Body of pancreas (tissue), 4 donors: ENCODE results near the gene PSMB2. TPM values are rescaled to one million over a fixed set of nuclear protein-coding genes. Genes with fewer than 3 reads are reported as not detected.

Experiments used
- ATAC-seq: fragments of 150-250 bp; one replicate; pipeline ENCODE4 v1.9.1; 2016
- DNase-seq, 4 donors: peaks; one replicate each; pipeline ENCODE4 v3.0.0-alpha.2; 2019
- H3K27ac ChIP-seq, 4 donors: fragments of 200-600 bp; sonication (generic); 1 replicate in 3 of 4; 2 replicates in 1 of 4; pipeline versions ENCODE4 v1.5.1 to v1.6.1; 2016 to 2019; ENCODE audit warnings: mild to moderate bottlenecking in 1 of 4, mixed read lengths in 1 of 4, moderate library complexity in 1 of 4
- H3K27me3 ChIP-seq, 2 donors: fragments of 200-600 bp; sonication (generic); one replicate each; pipeline ENCODE4 v1.6.0; 2016; ENCODE audit warnings: mild to moderate bottlenecking in 1 of 2
- H3K36me3 ChIP-seq, 2 donors: fragments of 200-600 bp; sonication (generic); replicated peaks in 1 of 2; 2 replicates each; pipeline ENCODE4 v1.5.1; 2016; ENCODE audit warnings: low read depth in 2 of 2; ENCODE audit not compliant: insufficient read depth in 1 of 2
- H3K4me1 ChIP-seq: fragments of 200-600 bp; sonication (generic); one replicate; pipeline ENCODE4 v1.6.0; 2016
- H3K4me3 ChIP-seq, 2 donors: fragments of 200-600 bp; sonication (generic); 1 replicate in 1 of 2; 2 replicates in 1 of 2; pipeline ENCODE4 v1.5.1; 2016 to 2019
- H3K9me3 ChIP-seq, 3 donors: fragments of 200-600 bp; sonication (generic); 1 replicate in 2 of 3; 2 replicates in 1 of 3; pipeline ENCODE4 v1.5.1; 2016
- CTCF ChIP-seq, 7 experiments: fragments of 450-650 bp in 4 of 7; fragments of 200-600 bp in 3 of 7; sonication (generic) in 3 of 7; IDR thresholded peaks; one replicate each; pipeline ENCODE4 v1.5.1; 2016 to 2019; ENCODE audit warnings: antibody characterized with exemption in 7 of 7
- POLR2A ChIP-seq, 3 donors: fragments of 450-650 bp; IDR thresholded peaks; one replicate each; pipeline ENCODE4 v1.6.1; 2016; ENCODE audit warnings: antibody characterized with exemption in 3 of 3, mild to moderate bottlenecking in 2 of 3
- WGBS, 2 donors: methylation state at CpG; one replicate each; pipeline ENCODE4 v1.1.5; 2017; 5-methylcytosine and 5-hydroxymethylcytosine counted together
- intact Hi-C: fragments of 100-400 bp; cut with DNase I; formaldehyde crosslinking; loops from one replicate; pipeline ENCODE4 v1.15.1; 2023
- total RNA-seq, 2 donors: library from RNA; depleted of rRNA; stranded (reverse); fragments of >200 nt; gene quantifications; one replicate each; pipeline ENCODE4 v1.1.0, GENCODE V29; 2016

PSMB2 gene
- total RNA-seq, 2 donors from 2014 or later: 13.2 to 17.5 TPM

GRCh38 chr1:35571263-35571662, 70.1 kb downstream of the PSMB2 start:
- DNase-seq (no peak), ATAC-seq (no peak)
- no peaks in the 10 kb centered on the region for H3K27me3 ChIP-seq
- TF ChIP-seq CTCF (IDR thresholded peaks at IDR 0.05): no peak
- TF ChIP-seq POLR2A (IDR thresholded peaks at IDR 0.05): no peak
- H3K36me3 ChIP-seq: no peaks in the 10 kb centered on the region
- intact Hi-C loops: loop anchor here (5.0 kb wide), 2 partner anchors 141 to 156 kb away; no protein-coding TSS in a partner anchor
- no peaks in the 10 kb centered on the region for H3K9me3 ChIP-seq
- no peak overlapping the region for H3K27ac ChIP-seq
- H3K4me1 ChIP-seq: peaks cover 13% of the 10 kb centered on the region
- no peak overlapping the region for H3K4me3 ChIP-seq
- 85 to 87% methylated on average over 8 of the region's 8 CpGs for WGBS, 2 donors

GRCh38 chr1:35570589-35571137, 70.7 kb downstream of the PSMB2 start:
- Histone ChIP-seq H3K36me3 (no peaks in the 10 kb centered on the region), H3K27ac (no peak overlapping the region), H3K4me3 (no peak overlapping the region), H3K27me3 (no peaks in the 10 kb centered on the region), H3K4me1 (peaks cover 13% of the 10 kb centered on the region), H3K9me3 (no peaks in the 10 kb centered on the region)
- no peak for DNase-seq
- WGBS, 2 donors: 72 to 73% methylated on average over 10 of the region's 10 CpGs
- TF ChIP-seq POLR2A (IDR thresholded peaks at IDR 0.05): no peak
- TF ChIP-seq CTCF (IDR thresholded peaks at IDR 0.05): no peak
- intact Hi-C loops: loop anchor here (5.0 kb wide), 2 partner anchors 142 to 157 kb away; no protein-coding TSS in a partner anchor
- ATAC-seq: no peak

GRCh38 chr1:35569936-35570335, 71.4 kb downstream of the PSMB2 start:
- ATAC-seq: no peak

GRCh38 chr1:35568975-35569395, 72.3 kb downstream of the PSMB2 start:
- Histone ChIP-seq H3K4me3 (no peak overlapping the region), H3K36me3 (no peaks in the 10 kb centered on the region), H3K27ac (no peak overlapping the region), H3K27me3 (no peaks in the 10 kb centered on the region), H3K9me3 (no peaks in the 10 kb centered on the region), H3K4me1 (peaks cover 13% of the 10 kb centered on the region)
- peak; percentile 76 for ATAC-seq
- TF ChIP-seq POLR2A (IDR thresholded peaks at IDR 0.05): no peak
- peak; percentile 65 to 91 (median 89) for TF ChIP-seq CTCF (IDR thresholded peaks at IDR 0.05)
- intact Hi-C loops: loop anchor here (5.0 kb wide), 2 partner anchors 117 to 203 kb away; no protein-coding TSS in a partner anchor
- peak; percentile 71 to 78 (median 72) for DNase-seq
- 15 to 24% methylated on average over 4 of the region's 4 CpGs for WGBS, 2 donors

More at GRCh38 chr1:35569936-35570335, 71.4 kb downstream of the PSMB2 start:
- Histone ChIP-seq H3K27ac (no peak overlapping the region), H3K36me3 (no peaks in the 10 kb centered on the region), H3K27me3 (no peaks in the 10 kb centered on the region), H3K4me1 (peaks cover 13% of the 10 kb centered on the region), H3K4me3 (no peak overlapping the region), H3K9me3 (no peaks in the 10 kb centered on the region)
- TF ChIP-seq POLR2A (IDR thresholded peaks at IDR 0.05) (no peak), CTCF (IDR thresholded peaks at IDR 0.05) (no peak)
- WGBS, 2 donors: 71 to 78% methylated on average over 1 of the region's 1 CpG
- DNase-seq: no peak
- intact Hi-C loops: loop anchor here (5.0 kb wide), 4 partner anchors 118 to 202 kb away; no protein-coding TSS in a partner anchor
